B cell (primary cell): Measurements from ENCODE around the gene CFTR. TPM values are rescaled to one million over a fixed set of nuclear protein-coding genes. Genes with fewer than 3 reads are reported as not detected.

ENCODE experiments used
- ATAC-seq: fragments of 200-7000 bp; cut with Tn5 transposase; one replicate; pipeline ENCODE4 v1.10.0; 2021; ENCODE audit warnings: low read depth, mild to moderate bottlenecking, moderate number of reproducible peaks, moderate library complexity
- CTCF ChIA-PET: fragments of 350-600 bp; sonication (Branson Sonifier 250); formaldehyde crosslinking; loops from one replicate; lab custom pipeline; 2021; ENCODE audit warnings: antibody characterized with exemption, inconsistent platforms; lab: Charles Lee
- POLR2A ChIA-PET: fragments of 350-600 bp; sonication (Branson Sonifier 250); formaldehyde crosslinking; loops from one replicate; lab custom pipeline; 2021; ENCODE audit warnings: antibody characterized with exemption; lab: Charles Lee
- DNase-seq: peaks from one replicate; pipeline ENCODE4 v3.0.0; 2013
- H2AFZ ChIP-seq: 2 replicates; pipeline ENCODE4 v1.6.1; 2012; ENCODE audit warnings: mild to moderate bottlenecking, low read depth, low read length; ENCODE audit not compliant: insufficient read depth, poor library complexity, severe bottlenecking
- H3K27ac ChIP-seq, 2 donors: 1 replicate in 1 of 2; 2 replicates in 1 of 2; pipeline ENCODE4 v1.5.1; 2012 to 2013; ENCODE audit warnings: low read length in 2 of 2, mild to moderate bottlenecking in 2 of 2, moderate library complexity in 1 of 2
- H3K27me3 ChIP-seq, 4 experiments: fragments of 200-600 bp in 1 of 4; sonication (generic) in 1 of 4; replicated peaks in 1 of 4; 1 replicate in 2 of 4; 2 replicates in 2 of 4; pipeline versions ENCODE4 v1.6.1 to v1.7.0; 2013 to 2016; ENCODE audit warnings: low read length in 3 of 4, mild to moderate bottlenecking in 2 of 4, mixed read lengths in 1 of 4, moderate library complexity in 1 of 4; ENCODE audit not compliant: insufficient read depth in 4 of 4, control insufficient read depth in 3 of 4; ENCODE audit errors: control extremely low read depth in 1 of 4
- H3K36me3 ChIP-seq, 2 experiments: replicated peaks in 1 of 2; 1 replicate in 1 of 2; 2 replicates in 1 of 2; pipeline versions ENCODE4 v1.6.1 to v1.7.1; 2013; ENCODE audit warnings: low read length in 1 of 2; ENCODE audit not compliant: insufficient read depth in 2 of 2, control insufficient read depth in 1 of 2; ENCODE audit errors: control extremely low read depth in 1 of 2, extremely low read depth in 1 of 2
- H3K4me1 ChIP-seq, 2 donors: fragments of 200-600 bp in 1 of 2; sonication (generic) in 1 of 2; 1 replicate in 1 of 2; 2 replicates in 1 of 2; pipeline versions ENCODE4 v1.5.1 to v1.6.1; 2013 to 2017; ENCODE audit warnings: low read length in 2 of 2; ENCODE audit not compliant: control insufficient read depth in 2 of 2, insufficient read depth in 2 of 2
- H3K4me2 ChIP-seq: replicated peaks from 2 replicates; pipeline ENCODE3; 2012; ENCODE audit warnings: mild to moderate bottlenecking, low read depth, low read length; ENCODE audit not compliant: poor library complexity, severe bottlenecking
- H3K4me3 ChIP-seq, 5 experiments: fragments of 200-600 bp in 1 of 5; sonication (generic) in 1 of 5; 1 replicate in 3 of 5; 2 replicates in 2 of 5; pipeline versions ENCODE4 v1.5.1 to v1.7.0; 2011 to 2016; ENCODE audit warnings: low read length in 4 of 5, mild to moderate bottlenecking in 4 of 5, low read depth in 2 of 5, control low read depth in 1 of 5, moderate library complexity in 1 of 5; ENCODE audit not compliant: insufficient read depth in 1 of 5; ENCODE audit errors: control extremely low read depth in 1 of 5, extremely low read depth in 1 of 5
- H3K79me2 ChIP-seq: fragments of 200-600 bp; sonication (generic); one replicate; pipeline ENCODE4 v1.6.0; 2016; ENCODE audit warnings: low read length; ENCODE audit not compliant: control insufficient read depth, insufficient read depth
- H3K9ac ChIP-seq: fragments of 200-600 bp; sonication (generic); 2 replicates; pipeline ENCODE4 v1.6.1; 2017; ENCODE audit warnings: mild to moderate bottlenecking, low read length, moderate library complexity
- H3K9me3 ChIP-seq, 3 donors: one replicate each; pipeline versions ENCODE4 v1.6.1 to v1.7.1; 2013; ENCODE audit warnings: low read length in 2 of 3; ENCODE audit not compliant: control insufficient read depth in 2 of 3, insufficient read depth in 1 of 3; ENCODE audit errors: control extremely low read depth in 1 of 3
- H4K20me1 ChIP-seq: 2 replicates; pipeline ENCODE4 v1.6.0; 2012; ENCODE audit warnings: mild to moderate bottlenecking, low read length; ENCODE audit not compliant: insufficient read depth, control insufficient read depth, poor library complexity, severe bottlenecking
- H3K27ac Mint-ChIP-seq: one replicate; pipeline ENCODE4 v1.8.0; 2021; ENCODE audit warnings: mixed read lengths
- H3K27me3 Mint-ChIP-seq: one replicate; pipeline ENCODE4 v1.8.0; 2021; ENCODE audit warnings: mixed read lengths
- H3K4me1 Mint-ChIP-seq: one replicate; pipeline ENCODE4 v1.8.0; 2021; ENCODE audit warnings: mixed read lengths
- H3K4me3 Mint-ChIP-seq: one replicate; pipeline ENCODE4 v1.8.0; 2021; ENCODE audit warnings: mixed read lengths
- H3K9me3 Mint-ChIP-seq: one replicate; pipeline ENCODE4 v1.8.0; 2022; ENCODE audit warnings: mixed read lengths; ENCODE audit not compliant: insufficient read depth
- EZH2 ChIP-seq: IDR thresholded peaks from 2 replicates; pipeline ENCODE4 v1.6.1; 2012; ENCODE audit warnings: borderline replicate concordance, low read depth, mild to moderate bottlenecking, moderate library complexity, low read length; ENCODE audit not compliant: insufficient read depth, poor library complexity, severe bottlenecking
- whole genome bisulfite sequencing: methylation state at CpG from one replicate; pipeline ENCODE4 v1.1.5; 2013; ENCODE audit warnings: missing lambda C conversion rate; ENCODE audit not compliant: insufficient coverage; 5-methylcytosine and 5-hydroxymethylcytosine counted together
- intact Hi-C: fragments of 100-400 bp; cut with micrococcal nuclease; formaldehyde crosslinking; loops from one replicate; pipeline ENCODE4 v1.10.0; 2022
- polyA plus RNA-seq: library from polyadenylated mRNA; depleted of rRNA; stranded (reverse); fragments of >200 nt; gene quantifications from 2 replicates; pipeline ENCODE4 v1.2.3, GENCODE V29; 2012
- total RNA-seq, 2 donors: library from RNA; stranded (reverse); fragments of 120-200 nt in 1 of 2; gene quantifications; 1 replicate in 1 of 2; 2 replicates in 1 of 2; pipeline versions ENCODE4 v1.2.3 to v1.2.4, GENCODE V29; 2013 to 2022
- TF ChIP-seq, protein P1 (sequence below): fragments of 200-600 bp; IDR thresholded peaks from one replicate; pipeline ENCODE4 v1.8.0; 2022; ENCODE audit warnings: antibody characterized with exemption, mild to moderate bottlenecking

Gene CFTR
- total and polyA plus RNA-seq, 2 donors (not counting 1 experiment from before 2014, with no cell fraction given) = not detected

DNA sequence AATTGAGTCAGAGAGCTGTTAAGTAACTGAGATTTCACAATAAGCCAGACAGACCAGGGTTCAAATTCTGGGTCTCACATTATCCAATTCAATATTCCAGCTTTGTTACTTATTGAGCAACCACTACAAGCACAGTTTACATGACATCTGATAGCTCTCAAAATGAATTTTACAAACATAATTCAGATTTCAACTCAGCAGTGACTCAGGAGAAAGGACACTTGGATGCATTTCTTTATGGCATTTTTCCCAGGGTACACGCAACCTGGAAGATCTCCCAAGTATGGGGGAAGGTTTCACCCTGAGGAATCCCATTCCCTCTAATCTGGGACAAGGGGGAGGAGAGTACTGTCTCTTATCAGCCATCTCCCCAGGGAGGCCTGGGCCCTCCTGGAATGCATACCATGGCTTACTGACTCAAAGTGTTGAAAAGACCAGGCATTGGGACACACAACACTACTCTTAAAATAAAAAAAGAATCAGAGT lies 102.4 kb downstream of the CFTR start:
- H3K4me3 Mint-ChIP-seq = no peak overlapping the region
- no peaks in the 10 kb centered on the region for H3K27me3 Mint-ChIP-seq
- no peaks in the 10 kb centered on the region for H3K9me3 ChIP-seq
- TF ChIP-seq, protein P1, sequence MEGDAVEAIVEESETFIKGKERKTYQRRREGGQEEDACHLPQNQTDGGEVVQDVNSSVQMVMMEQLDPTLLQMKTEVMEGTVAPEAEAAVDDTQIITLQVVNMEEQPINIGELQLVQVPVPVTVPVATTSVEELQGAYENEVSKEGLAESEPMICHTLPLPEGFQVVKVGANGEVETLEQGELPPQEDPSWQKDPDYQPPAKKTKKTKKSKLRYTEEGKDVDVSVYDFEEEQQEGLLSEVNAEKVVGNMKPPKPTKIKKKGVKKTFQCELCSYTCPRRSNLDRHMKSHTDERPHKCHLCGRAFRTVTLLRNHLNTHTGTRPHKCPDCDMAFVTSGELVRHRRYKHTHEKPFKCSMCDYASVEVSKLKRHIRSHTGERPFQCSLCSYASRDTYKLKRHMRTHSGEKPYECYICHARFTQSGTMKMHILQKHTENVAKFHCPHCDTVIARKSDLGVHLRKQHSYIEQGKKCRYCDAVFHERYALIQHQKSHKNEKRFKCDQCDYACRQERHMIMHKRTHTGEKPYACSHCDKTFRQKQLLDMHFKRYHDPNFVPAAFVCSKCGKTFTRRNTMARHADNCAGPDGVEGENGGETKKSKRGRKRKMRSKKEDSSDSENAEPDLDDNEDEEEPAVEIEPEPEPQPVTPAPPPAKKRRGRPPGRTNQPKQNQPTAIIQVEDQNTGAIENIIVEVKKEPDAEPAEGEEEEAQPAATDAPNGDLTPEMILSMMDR = no peak
- TF ChIP-seq EZH2 = no peak
- H2AFZ ChIP-seq = no peak overlapping the region
- DNase-seq = no peak
- H3K27ac ChIP-seq = no peak overlapping the region
- no peak overlapping the region for H3K4me2 ChIP-seq
- no peaks in the 10 kb centered on the region for H3K4me1 ChIP-seq
- ATAC-seq = no peak
- no peak overlapping the region for H3K27ac Mint-ChIP-seq
- intact Hi-C loops = no loop called here
- no peak overlapping the region for H3K4me3 ChIP-seq
- POLR2A ChIA-PET = no interaction called here
- H4K20me1 ChIP-seq = no peaks in the 10 kb centered on the region
- no CpG with 5 or more reads among the region's 1 CpG for WGBS
- no peaks in the 10 kb centered on the region for H3K79me2 ChIP-seq
- H3K27me3 ChIP-seq = no peaks in the 10 kb centered on the region
- H3K9ac ChIP-seq = no peak overlapping the region
- no peaks in the 10 kb centered on the region for H3K4me1 Mint-ChIP-seq
- no peaks in the 10 kb centered on the region for H3K9me3 Mint-ChIP-seq
- H3K36me3 ChIP-seq = no peaks in the 10 kb centered on the region
- CTCF ChIA-PET = no interaction called here

DNA sequence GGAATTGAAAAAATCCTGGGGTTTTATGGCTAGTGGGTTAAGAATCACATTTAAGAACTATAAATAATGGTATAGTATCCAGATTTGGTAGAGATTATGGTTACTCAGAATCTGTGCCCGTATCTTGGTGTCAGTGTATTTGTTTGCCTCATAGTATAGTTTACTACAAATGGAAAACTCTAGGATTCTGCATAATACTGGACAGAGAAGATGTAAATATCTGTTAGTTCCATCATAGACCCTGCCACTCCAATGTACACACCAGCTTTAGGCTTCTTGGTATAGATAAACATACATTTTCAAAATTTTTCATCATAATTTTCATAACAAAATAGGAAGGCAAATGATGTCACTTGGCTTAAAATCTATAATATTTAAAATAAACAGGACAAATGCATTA lies 108.1 kb downstream of the CFTR start:
- H3K4me3 ChIP-seq = no peak overlapping the region
- H3K27ac ChIP-seq = no peak overlapping the region
- no peaks in the 10 kb centered on the region for H3K36me3 ChIP-seq
- H2AFZ ChIP-seq = no peak overlapping the region
- Mint-ChIP-seq H3K27ac (no peak overlapping the region), H3K9me3 (no peaks in the 10 kb centered on the region), H3K4me1 (no peaks in the 10 kb centered on the region), H3K4me3 (no peak overlapping the region), H3K27me3 (no peaks in the 10 kb centered on the region)
- H3K9me3 ChIP-seq = no peaks in the 10 kb centered on the region
- no peaks in the 10 kb centered on the region for H3K4me1 ChIP-seq
- H3K79me2 ChIP-seq = no peaks in the 10 kb centered on the region
- ChIA-PET POLR2A (no interaction called here), CTCF (no interaction called here)
- TF ChIP-seq, protein P1 = no peak
- no peak for TF ChIP-seq EZH2
- no CpG with 5 or more reads among the region's 1 CpG for WGBS
- H3K9ac ChIP-seq = no peak overlapping the region
- H3K4me2 ChIP-seq = no peak overlapping the region
- intact Hi-C loops = no loop called here
- peaks cover 0 to 2% (median 0%) of the 10 kb centered on the region in 4 experiments for H3K27me3 ChIP-seq
- ATAC-seq (no peak), DNase-seq (no peak)
- no peaks in the 10 kb centered on the region for H4K20me1 ChIP-seq
